ENCODE measurements around the gene ZBTB7C. TPM values are rescaled to one million over a fixed set of nuclear protein-coding genes. Genes with fewer than 3 reads are reported as not detected.

The ZBTB7C gene
- total RNA-seq, 1 donor from 2014 or later = 1.4 TPM

DNA sequence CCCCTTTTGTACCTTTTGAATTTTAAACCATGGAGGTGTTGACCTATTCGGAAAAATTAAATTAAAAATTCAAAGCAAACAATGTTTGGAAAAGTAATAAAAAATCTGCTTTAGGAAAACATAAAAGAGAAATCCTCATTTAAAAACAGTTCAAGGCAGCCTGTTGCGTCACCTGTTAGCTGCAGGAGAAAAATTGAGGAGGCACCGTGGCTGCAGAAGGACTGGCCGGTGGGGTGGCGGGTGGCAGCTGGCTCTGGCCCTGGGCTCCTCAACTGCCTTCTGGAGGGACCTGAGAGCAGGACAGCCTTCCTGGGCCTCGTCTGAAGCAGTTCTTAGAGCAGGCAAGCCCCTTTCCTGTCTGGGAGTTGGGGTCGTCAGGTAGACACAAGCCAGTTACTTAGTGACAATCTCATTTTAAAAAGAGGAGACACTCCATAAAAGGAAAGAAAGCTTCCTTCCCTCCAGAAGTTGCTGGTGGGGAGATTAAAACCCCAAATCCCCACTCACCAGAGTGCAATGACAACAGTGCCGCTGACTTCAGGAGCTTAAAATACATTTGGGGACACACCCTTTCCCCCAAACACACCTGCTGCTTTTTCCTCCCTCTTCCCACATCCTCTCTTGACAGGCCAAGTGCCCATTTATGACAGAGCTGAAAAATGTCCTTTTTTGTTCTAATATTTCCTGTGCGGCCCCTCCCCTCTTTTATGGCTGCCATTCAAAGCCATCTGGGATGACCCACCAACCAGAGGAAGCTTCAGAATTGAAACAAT lies 9.7 kb downstream of the ZBTB7C start:
- Mint-ChIP-seq H3K27ac (ENCODE audit: unreplicated experiment) (no peak overlapping the region), H3K4me1 (ENCODE audit: low read depth) (peaks cover 18% of the 10 kb centered on the region), H3K9me3 (ENCODE audit: low read depth) (peaks cover 4% of the 10 kb centered on the region), H3K36me3 (ENCODE audit: low read depth) (no peaks in the 10 kb centered on the region), H3K27me3 (ENCODE audit: low read depth) (peaks cover 30% of the 10 kb centered on the region), H3K4me3 (ENCODE audit: unreplicated experiment) (no peak overlapping the region)
- TF ChIP-seq, protein P1, sequence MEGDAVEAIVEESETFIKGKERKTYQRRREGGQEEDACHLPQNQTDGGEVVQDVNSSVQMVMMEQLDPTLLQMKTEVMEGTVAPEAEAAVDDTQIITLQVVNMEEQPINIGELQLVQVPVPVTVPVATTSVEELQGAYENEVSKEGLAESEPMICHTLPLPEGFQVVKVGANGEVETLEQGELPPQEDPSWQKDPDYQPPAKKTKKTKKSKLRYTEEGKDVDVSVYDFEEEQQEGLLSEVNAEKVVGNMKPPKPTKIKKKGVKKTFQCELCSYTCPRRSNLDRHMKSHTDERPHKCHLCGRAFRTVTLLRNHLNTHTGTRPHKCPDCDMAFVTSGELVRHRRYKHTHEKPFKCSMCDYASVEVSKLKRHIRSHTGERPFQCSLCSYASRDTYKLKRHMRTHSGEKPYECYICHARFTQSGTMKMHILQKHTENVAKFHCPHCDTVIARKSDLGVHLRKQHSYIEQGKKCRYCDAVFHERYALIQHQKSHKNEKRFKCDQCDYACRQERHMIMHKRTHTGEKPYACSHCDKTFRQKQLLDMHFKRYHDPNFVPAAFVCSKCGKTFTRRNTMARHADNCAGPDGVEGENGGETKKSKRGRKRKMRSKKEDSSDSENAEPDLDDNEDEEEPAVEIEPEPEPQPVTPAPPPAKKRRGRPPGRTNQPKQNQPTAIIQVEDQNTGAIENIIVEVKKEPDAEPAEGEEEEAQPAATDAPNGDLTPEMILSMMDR (IDR thresholded peaks at IDR 0.05) = no peak
- DNase-seq (ENCODE audit: low spot score) = no peak

DNA sequence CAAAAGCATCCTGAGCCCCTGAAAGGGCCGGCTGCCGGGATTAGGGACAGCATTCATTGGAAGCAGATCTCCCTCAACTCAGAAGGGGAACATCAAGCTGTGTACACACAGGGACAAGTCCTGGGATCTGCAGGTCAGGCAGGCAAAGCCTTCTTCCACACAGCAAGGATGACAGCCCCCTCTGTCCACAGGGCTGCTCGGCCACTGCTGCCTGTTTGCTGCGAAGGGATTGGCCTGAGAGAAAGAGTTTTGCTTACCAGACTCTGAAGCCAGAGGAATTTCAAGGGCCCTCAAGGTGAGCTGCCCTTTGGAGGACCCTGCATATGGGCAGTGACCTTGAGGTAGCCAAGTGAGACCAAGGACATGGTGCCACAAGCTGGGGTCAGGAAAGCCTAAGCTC lies 11.1 kb downstream of the ZBTB7C start:
- Mint-ChIP-seq H3K9me3 (ENCODE audit: low read depth) (no peaks in the 10 kb centered on the region), H3K4me3 (ENCODE audit: unreplicated experiment) (no peak overlapping the region), H3K27me3 (ENCODE audit: low read depth) (peaks cover 32% of the 10 kb centered on the region)

DNA sequence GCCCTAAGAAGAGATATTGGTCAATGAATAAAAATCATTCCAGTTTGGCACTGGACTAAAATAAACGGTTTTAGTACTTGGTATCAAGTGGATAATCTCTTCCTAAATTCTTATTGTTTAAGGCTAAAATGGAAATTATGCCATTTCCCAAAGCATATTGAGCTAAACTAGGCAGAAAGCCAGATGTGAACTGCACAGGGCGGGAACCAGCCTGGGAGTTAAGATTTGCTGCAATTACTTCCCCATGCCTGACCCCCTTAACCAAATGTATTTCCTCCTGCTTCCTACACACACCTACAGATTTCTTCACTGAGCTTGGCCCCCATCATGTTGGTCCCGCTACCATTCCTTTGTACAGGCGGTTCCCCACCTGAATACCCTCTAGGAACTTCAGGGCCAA lies 12.2 kb downstream of the ZBTB7C start:
- Mint-ChIP-seq H3K27me3 (ENCODE audit: low read depth) (peaks cover 32% of the 10 kb centered on the region), H3K27ac (ENCODE audit: unreplicated experiment) (no peak overlapping the region), H3K9me3 (ENCODE audit: low read depth) (no peaks in the 10 kb centered on the region), H3K4me1 (ENCODE audit: low read depth) (peaks cover 13% of the 10 kb centered on the region), H3K4me3 (ENCODE audit: unreplicated experiment) (no peak overlapping the region), H3K36me3 (ENCODE audit: low read depth) (no peaks in the 10 kb centered on the region)
- TF ChIP-seq, protein P1 (IDR thresholded peaks at IDR 0.05) = no peak
- DNase-seq (ENCODE audit: low spot score) = no peak

More for the DNA sequence above, 11.1 kb downstream of the ZBTB7C start:
- TF ChIP-seq, protein P1 (IDR thresholded peaks at IDR 0.05) = no peak
- DNase-seq (ENCODE audit: low spot score) = no peak
- H3K4me1 Mint-ChIP-seq (ENCODE audit: low read depth) = peaks cover 16% of the 10 kb centered on the region
- no peaks in the 10 kb centered on the region for H3K36me3 Mint-ChIP-seq (ENCODE audit: low read depth)
- H3K27ac Mint-ChIP-seq (ENCODE audit: unreplicated experiment) = no peak overlapping the region

DNA sequence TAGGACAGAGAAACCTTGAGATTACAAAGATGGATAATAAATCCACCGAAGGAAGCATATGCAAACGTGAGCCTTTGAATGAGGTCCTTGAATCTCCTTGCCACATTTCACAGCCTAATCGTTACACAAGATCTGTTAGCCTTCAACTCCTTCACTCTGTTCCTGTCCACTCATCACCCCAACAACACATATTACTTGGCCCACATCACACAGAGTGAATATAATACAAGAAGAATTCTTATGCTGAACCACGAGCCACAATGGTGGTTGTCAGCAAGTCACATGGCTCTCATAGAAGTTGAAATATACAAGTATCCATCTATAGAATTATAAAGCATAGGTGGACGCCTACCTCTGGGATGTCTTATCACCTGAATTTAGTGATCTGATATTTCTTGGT lies 12.6 kb downstream of the ZBTB7C start:
- Mint-ChIP-seq H3K27me3 (ENCODE audit: low read depth) (peaks cover 36% of the 10 kb centered on the region), H3K4me1 (ENCODE audit: low read depth) (peaks cover 17% of the 10 kb centered on the region), H3K36me3 (ENCODE audit: low read depth) (peaks cover under 1% of the 10 kb centered on the region), H3K27ac (ENCODE audit: unreplicated experiment) (no peak overlapping the region), H3K4me3 (ENCODE audit: unreplicated experiment) (no peak overlapping the region), H3K9me3 (ENCODE audit: low read depth) (no peaks in the 10 kb centered on the region)
- no peak for DNase-seq (ENCODE audit: low spot score)
- TF ChIP-seq, protein P1 (IDR thresholded peaks at IDR 0.05) = no peak

DNA sequence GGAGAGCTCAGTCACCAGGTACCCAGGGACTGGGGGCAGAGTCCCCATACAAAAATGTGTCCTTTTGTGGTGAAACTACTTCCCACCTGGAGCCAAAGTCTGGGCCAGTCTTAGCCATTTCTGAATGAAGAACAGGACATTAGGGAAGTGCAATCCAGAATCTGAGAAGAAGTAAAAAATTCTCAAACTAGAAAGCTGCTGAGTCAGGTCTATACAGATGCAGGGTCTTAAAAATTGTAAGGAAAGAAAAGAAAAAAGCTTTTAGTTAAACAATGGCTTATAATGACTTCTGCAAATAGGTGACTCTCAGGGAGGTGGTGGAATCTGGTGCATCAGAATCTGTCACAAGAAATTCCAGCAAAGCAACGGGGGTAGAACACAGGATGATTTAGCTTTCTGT lies 13.5 kb downstream of the ZBTB7C start:
- Mint-ChIP-seq H3K9me3 (ENCODE audit: low read depth) (no peaks in the 10 kb centered on the region), H3K4me1 (ENCODE audit: low read depth) (peaks cover 19% of the 10 kb centered on the region), H3K27me3 (ENCODE audit: low read depth) (peaks cover 43% of the 10 kb centered on the region), H3K27ac (ENCODE audit: unreplicated experiment) (no peak overlapping the region), H3K4me3 (ENCODE audit: unreplicated experiment) (no peak overlapping the region), H3K36me3 (ENCODE audit: low read depth) (peaks cover 2% of the 10 kb centered on the region)
- no peak for DNase-seq (ENCODE audit: low spot score)
- TF ChIP-seq, protein P1 (IDR thresholded peaks at IDR 0.05) = no peak

Measured in chondrocyte (in vitro differentiated cells).